ENCODE results near the gene GPR61. TPM values are rescaled to one million over a fixed set of nuclear protein-coding genes. Genes with fewer than 3 reads are reported as not detected.

GPR61 gene
- total RNA-seq, 1 donor from 2014 or later: 0.15 TPM

- intact Hi-C loops (cut with micrococcal nuclease): no loop called here
Observed at GRCh38 chr1:109508001-109508872, 31.4 kb upstream of the GPR61 start.

- intact Hi-C loops (cut with micrococcal nuclease): loop anchor here (1.0 kb wide), 1 partner anchor 26 kb away; the partner anchor contains the start of gene ATXN7L2
Observed at GRCh38 chr1:109508873-109509175, 30.8 kb upstream of the GPR61 start.

GRCh38 chr1:109509176-109510134 is 30.2 kb upstream of the GPR61 start, which contains the start of gene AMIGO1:
Gene AMIGO1 (minus strand): TSS chr1:109509727. CDS start chr1:109508912, 815 bp downstream.
- intact Hi-C loops (cut with micrococcal nuclease): loop anchor here (1.0 to 2.0 kb wide), 2 partner anchors 15 to 26 kb away; partner anchors contain the start of genes ATXN7L2 and CYB561D1

GRCh38 chr1:109513110-109513710 is 26.5 kb upstream of the GPR61 start:
- intact Hi-C loops (cut with micrococcal nuclease): no loop called here

GRCh38 chr1:109514846-109515245 is 24.8 kb upstream of the GPR61 start:
- intact Hi-C loops (cut with micrococcal nuclease): no loop called here

GRCh38 chr1:109516872-109517271 is 22.8 kb upstream of the GPR61 start:
- intact Hi-C loops (cut with micrococcal nuclease): no loop called here

- intact Hi-C loops (cut with micrococcal nuclease): no loop called here
Observed at GRCh38 chr1:109517337-109517736, 22.3 kb upstream of the GPR61 start.

- intact Hi-C loops (cut with micrococcal nuclease): no loop called here
Observed at GRCh38 chr1:109521002-109521951, 18.4 kb upstream of the GPR61 start.

- intact Hi-C loops (cut with micrococcal nuclease): no loop called here
Observed at GRCh38 chr1:109522026-109522425, 17.6 kb upstream of the GPR61 start.

GRCh38 chr1:109523706-109524105 is 16.0 kb upstream of the GPR61 start:
- intact Hi-C loops (cut with micrococcal nuclease): no loop called here

GRCh38 chr1:109527098-109527811 is 12.4 kb upstream of the GPR61 start:
- intact Hi-C loops (cut with micrococcal nuclease): no loop called here

- intact Hi-C loops (cut with micrococcal nuclease): no loop called here
Observed at GRCh38 chr1:109527846-109528695, 11.6 kb upstream of the GPR61 start.

- intact Hi-C loops (cut with micrococcal nuclease): no loop called here
Observed at GRCh38 chr1:109528712-109529111, 11.0 kb upstream of the GPR61 start.

GRCh38 chr1:109529881-109530456 is 9.7 kb upstream of the GPR61 start:
- intact Hi-C loops (cut with micrococcal nuclease): loop anchor here (5.0 kb wide), 2 partner anchors 318 to 418 kb away; partner anchors contain the start of genes ELAPOR1 and SARS1

GRCh38 chr1:109530457-109531087 is 9.1 kb upstream of the GPR61 start:
- intact Hi-C loops (cut with micrococcal nuclease): loop anchor here (5.0 kb wide), 2 partner anchors 318 to 418 kb away; partner anchors contain the start of genes ELAPOR1 and SARS1

GRCh38 chr1:109531380-109531779 is 8.3 kb upstream of the GPR61 start:
- intact Hi-C loops (cut with micrococcal nuclease): loop anchor here (5.0 kb wide), 2 partner anchors 319 to 419 kb away; partner anchors contain the start of genes ELAPOR1 and SARS1

GRCh38 chr1:109531826-109532364 is 7.8 kb upstream of the GPR61 start:
- intact Hi-C loops (cut with micrococcal nuclease): loop anchor here (1.0 to 5.0 kb wide), 10 partner anchors 32 to 420 kb away; partner anchors contain the start of genes CYB561D1, ELAPOR1, PSMA5 and PSRC1
